HepG2 (cell line): Measurements from ENCODE around the gene KAZALD1. TPM values are rescaled to one million over a fixed set of nuclear protein-coding genes. Genes with fewer than 3 reads are reported as not detected.

ENCODE experiments used
- ASH2L ChIP-seq: fragments of 300-600, 200-600 bp; sonication (generic); IDR thresholded peaks from 2 replicates; pipeline ENCODE4 v1.7.0; 2017; ENCODE audit warnings: low read depth, mild to moderate bottlenecking, moderate library complexity, mixed read lengths, low read length; ENCODE audit not compliant: insufficient read length
- ATF2 ChIP-seq: sonication (generic); formaldehyde crosslinking; IDR thresholded peaks from 2 replicates; pipeline ENCODE4 v1.4.0; 2020; ENCODE audit warnings: missing genetic modification reagents
- CSRNP2 ChIP-seq: sonication (generic); formaldehyde crosslinking; conservative IDR thresholded peaks from 2 replicates; pipeline ENCODE4 v1.8.0; 2022; ENCODE audit warnings: low read depth, missing genetic modification reagents
- EED ChIP-seq: sonication (generic); formaldehyde crosslinking; IDR thresholded peaks from 2 replicates; pipeline ENCODE4 v1.5.0; 2020; ENCODE audit warnings: mild to moderate bottlenecking, missing genetic modification reagents
- FIP1L1 ChIP-seq: fragments of 200-400 bp; formaldehyde crosslinking; IDR thresholded peaks from 2 replicates; pipeline ENCODE4 v1.6.1; 2018; ENCODE audit warnings: low read depth, mild to moderate bottlenecking, low read length, moderate library complexity, borderline replicate concordance; ENCODE audit not compliant: insufficient read depth
- GZF1 ChIP-seq: sonication (generic); formaldehyde crosslinking; IDR thresholded peaks from 2 replicates; pipeline ENCODE4 v1.5.1; 2020; ENCODE audit warnings: mild to moderate bottlenecking, missing genetic modification reagents
- THAP7 ChIP-seq: sonication (generic); formaldehyde crosslinking; IDR thresholded peaks from 2 replicates; pipeline ENCODE4 v1.8.1; 2023; ENCODE audit warnings: mild to moderate bottlenecking, missing genetic modification reagents
- THAP8 ChIP-seq: sonication (generic); formaldehyde crosslinking; IDR thresholded peaks from 2 replicates; pipeline ENCODE4 v1.5.1; 2020; ENCODE audit warnings: missing genetic modification reagents, mild to moderate bottlenecking, borderline replicate concordance
- TRIM22 ChIP-seq: fragments of 450-650 bp; IDR thresholded peaks from 2 replicates; pipeline ENCODE4 v1.6.1; 2017
- ZBTB33 ChIP-seq: sonication (generic); formaldehyde crosslinking; IDR thresholded peaks from 2 replicates; pipeline ENCODE4 v1.4.0; 2020; ENCODE audit warnings: missing genetic modification reagents
- ZBTB43 ChIP-seq: sonication (generic); formaldehyde crosslinking; conservative IDR thresholded peaks from 2 replicates; pipeline ENCODE4 v1.4.0; 2020; ENCODE audit warnings: missing genetic modification reagents
- ZFP36L1 ChIP-seq: sonication (generic); formaldehyde crosslinking; IDR thresholded peaks from 2 replicates; pipeline ENCODE4 v1.8.0; 2022; ENCODE audit warnings: mild to moderate bottlenecking, missing genetic modification reagents, moderate library complexity
- ZFYVE20 ChIP-seq: sonication (generic); formaldehyde crosslinking; IDR thresholded peaks from 2 replicates; pipeline ENCODE4 v1.8.0; 2023; ENCODE audit warnings: low read depth, mild to moderate bottlenecking, moderate library complexity, missing genetic modification reagents, borderline replicate concordance
- ZNF207 ChIP-seq: fragments of 450-650 bp; IDR thresholded peaks from 2 replicates; pipeline ENCODE4 v1.6.1; 2016; ENCODE audit warnings: antibody characterized with exemption, borderline replicate concordance
- ZNF660 ChIP-seq: sonication (generic); formaldehyde crosslinking; IDR thresholded peaks from 2 replicates; pipeline ENCODE4 v1.5.1; 2020; ENCODE audit warnings: mild to moderate bottlenecking, low read depth, missing genetic modification reagents, borderline replicate concordance
- ZNF703 ChIP-seq: sonication (generic); formaldehyde crosslinking; IDR thresholded peaks from 2 replicates; pipeline ENCODE4 v1.5.1; 2020; ENCODE audit warnings: missing genetic modification reagents, mild to moderate bottlenecking, moderate library complexity, borderline replicate concordance
- ZSCAN12 ChIP-seq: sonication (generic); formaldehyde crosslinking; IDR thresholded peaks from 2 replicates; pipeline ENCODE4 v1.9.0; 2021; ENCODE audit warnings: mild to moderate bottlenecking, missing genetic modification reagents
- ZSCAN22 ChIP-seq: sonication (generic); formaldehyde crosslinking; IDR thresholded peaks from 2 replicates; pipeline ENCODE4 v1.4.0; 2020; ENCODE audit warnings: mild to moderate bottlenecking, missing genetic modification reagents
- polyA plus RNA-seq, 8 experiments: library from polyadenylated mRNA; depleted of rRNA in 3 of 8; stranded (reverse) in 7 of 8; unstranded in 1 of 8; fragments of >200 nt; fragmentation: Illumina TruSeq in 4 of 8; extraction: Trizol in 4 of 8; gene quantifications; 2 replicates each; pipeline versions ENCODE4 v1.2.1 to v1.2.3, GENCODE V29; 2011 to 2016; ENCODE audit warnings: low read depth in 4 of 8, missing spikeins in 1 of 8, mixed read lengths in 1 of 8; ENCODE audit not compliant: insufficient read depth in 1 of 8
- total RNA-seq, 5 experiments: library from RNA; depleted of rRNA; stranded (reverse); fragments of >200 nt; fragmentation: Illumina TruSeq; extraction: Trizol; gene quantifications; 2 replicates each; pipeline ENCODE4 v1.2.3, GENCODE V29; 2016; ENCODE audit warnings: low read depth in 1 of 5

KAZALD1 gene
- total and polyA plus RNA-seq, 2 of the 13 experiments (the other 11 are each of a cell fraction or from before 2014, with no cell fraction given): 16.7 to 27.7 TPM

GRCh38 chr10:101031796-101032636, 29.8 kb upstream of the KAZALD1 start (continued):
- no peak for TF ChIP-seq CSRNP2 (CRISPR knock-in tag)
- no peak for TF ChIP-seq ZBTB43 (CRISPR knock-in tag)
- no peak for TF ChIP-seq ZFYVE20 (CRISPR knock-in tag)
- no peak for TF ChIP-seq ZSCAN22 (CRISPR knock-in tag)
- no peak for TF ChIP-seq ZBTB33 (CRISPR knock-in tag)
- TF ChIP-seq EED: no peak
- TF ChIP-seq ZFP36L1 (CRISPR knock-in tag): 0 out of 2 replicates have a peak, but pooled peaks have one; percentile 65
- TF ChIP-seq GZF1 (CRISPR knock-in tag): 0 out of 2 replicates have a peak, but pooled peaks have one; percentile 54
- TF ChIP-seq ZNF660 (CRISPR knock-in tag): no peak
- no peak for TF ChIP-seq FIP1L1
- TF ChIP-seq ATF2 (CRISPR knock-in tag): peak; percentile 17; the same call in 1 of the 2 replicates
- no peak for TF ChIP-seq ASH2L
- no peak for TF ChIP-seq ZSCAN12 (CRISPR knock-in tag)
- TF ChIP-seq ZNF207: no peak
- no peak for TF ChIP-seq TRIM22
- TF ChIP-seq THAP7 (CRISPR knock-in tag): no peak
- TF ChIP-seq THAP8 (CRISPR knock-in tag): no peak; the same call in 1 of the 2 replicates
- no peak; the same call in 1 of the 2 replicates for TF ChIP-seq ZNF703 (CRISPR knock-in tag)
